Activated CD8-positive, alpha-beta memory T cell treated with anti-CD3 and anti-CD28 coated beads, Interleukin-2, amount 10 ng/mL, durations not matched to agents 7 days and 5 days (primary cell): Measurements from ENCODE around the gene HSPG2. TPM values are rescaled to one million over a fixed set of nuclear protein-coding genes. Genes with fewer than 3 reads are reported as not detected.
"Not testable (repeated sequence)": the region's sequence is repeated elsewhere in the genome, so short reads cannot be mapped to it uniquely, and the experiment has no call there.

Experiments used
- ATAC-seq: fragments of 150-1000 bp; cut with Tn5 transposase; one replicate; pipeline ENCODE4 v1.10.0; 2021; ENCODE audit warnings: moderate library complexity
- CTCF ChIA-PET: fragments of 350-600 bp; sonication (Branson Sonifier 250); formaldehyde crosslinking; loops from one replicate; lab custom pipeline; 2021; ENCODE audit warnings: antibody characterized with exemption; lab: Charles Lee
- DNase-seq: peaks from one replicate; pipeline ENCODE4 v3.0.0-alpha.2; 2020
- H3K27ac Mint-ChIP-seq: one replicate; pipeline ENCODE4 v1.8.0; 2021; ENCODE audit warnings: mild to moderate bottlenecking, mixed read lengths
- H3K27me3 Mint-ChIP-seq: one replicate; pipeline ENCODE4 v1.8.0; 2021; ENCODE audit warnings: mixed read lengths
- H3K36me3 Mint-ChIP-seq: one replicate; pipeline ENCODE4 v1.8.0; 2021; ENCODE audit warnings: mild to moderate bottlenecking, mixed read lengths
- H3K4me1 Mint-ChIP-seq: one replicate; pipeline ENCODE4 v1.8.0; 2021; ENCODE audit warnings: mixed read lengths
- H3K4me3 Mint-ChIP-seq: one replicate; pipeline ENCODE4 v1.8.0; 2021; ENCODE audit warnings: mild to moderate bottlenecking, moderate library complexity, mixed read lengths
- H3K9me3 Mint-ChIP-seq: one replicate; pipeline ENCODE4 v1.8.0; 2022; ENCODE audit warnings: low read depth, mixed read lengths
- total RNA-seq, 2 experiments: library from RNA; stranded (reverse); gene quantifications; one replicate each; pipeline ENCODE4 v1.2.3, GENCODE V29; 2021

Gene HSPG2
- total RNA-seq, 2 experiments from 2014 or later: 1.0 to 2.5 TPM

GRCh38 chr1:21921100-21921875, 15.8 kb downstream of the HSPG2 start:
- Mint-ChIP-seq H3K36me3 (no peaks in the 10 kb centered on the region), H3K9me3 (no peaks in the 10 kb centered on the region), H3K4me3 (no peak overlapping the region), H3K27me3 (no peaks in the 10 kb centered on the region), H3K4me1 (no peaks in the 10 kb centered on the region), H3K27ac (no peak overlapping the region)
- CTCF ChIA-PET: no interaction called here
- ATAC-seq: no peak
- DNase-seq: no peak

GRCh38 chr1:21919520-21919919, 17.6 kb downstream of the HSPG2 start:
- no peaks in the 10 kb centered on the region for H3K4me1 Mint-ChIP-seq
- CTCF ChIA-PET: no interaction called here
- H3K27me3 Mint-ChIP-seq: no peaks in the 10 kb centered on the region
- no peaks in the 10 kb centered on the region for H3K9me3 Mint-ChIP-seq
- no peaks in the 10 kb centered on the region for H3K36me3 Mint-ChIP-seq
- DNase-seq (no peak), ATAC-seq (no peak)
- no peak overlapping the region for H3K27ac Mint-ChIP-seq
- no peak overlapping the region for H3K4me3 Mint-ChIP-seq

GRCh38 chr1:21917239-21917631, 19.9 kb downstream of the HSPG2 start:
- not testable (repeated sequence) for DNase-seq, H3K4me3 Mint-ChIP-seq, H3K27me3 Mint-ChIP-seq, H3K36me3 Mint-ChIP-seq, H3K9me3 Mint-ChIP-seq, ATAC-seq, H3K27ac Mint-ChIP-seq, H3K4me1 Mint-ChIP-seq
- CTCF ChIA-PET: interaction anchor here (2.3 kb wide), 1 partner anchor 47 kb away, joined by 5 read pairs; no protein-coding TSS in a partner anchor

GRCh38 chr1:21916447-21917238, 20.5 kb downstream of the HSPG2 start:
- Mint-ChIP-seq H3K9me3 (no peaks in the 10 kb centered on the region), H3K36me3 (no peaks in the 10 kb centered on the region), H3K4me3 (no peak overlapping the region), H3K27ac (no peak overlapping the region), H3K4me1 (peaks cover 4% of the 10 kb centered on the region), H3K27me3 (no peaks in the 10 kb centered on the region)
- DNase-seq (no peak), ATAC-seq (no peak)
- CTCF ChIA-PET: interaction anchor here (2.3 kb wide), 1 partner anchor 48 kb away, joined by 5 read pairs; no protein-coding TSS in a partner anchor

GRCh38 chr1:21914880-21915640, 22.1 kb downstream of the HSPG2 start:
- no peak for DNase-seq
- H3K4me1 Mint-ChIP-seq: peaks cover 6% of the 10 kb centered on the region
- H3K9me3 Mint-ChIP-seq: no peaks in the 10 kb centered on the region
- H3K36me3 Mint-ChIP-seq: no peaks in the 10 kb centered on the region
- H3K27me3 Mint-ChIP-seq: no peaks in the 10 kb centered on the region
- H3K27ac Mint-ChIP-seq: no peak overlapping the region
- no peak overlapping the region for H3K4me3 Mint-ChIP-seq
- CTCF ChIA-PET: no interaction called here
- no peak for ATAC-seq

GRCh38 chr1:21914450-21914849, 22.7 kb downstream of the HSPG2 start:
- no peak overlapping the region for H3K27ac Mint-ChIP-seq
- H3K27me3 Mint-ChIP-seq: no peaks in the 10 kb centered on the region
- no peak overlapping the region for H3K4me3 Mint-ChIP-seq
- H3K36me3 Mint-ChIP-seq: no peaks in the 10 kb centered on the region
- CTCF ChIA-PET: no interaction called here
- no peak for DNase-seq
- H3K4me1 Mint-ChIP-seq: peaks cover 9% of the 10 kb centered on the region
- ATAC-seq: no peak
- H3K9me3 Mint-ChIP-seq: no peaks in the 10 kb centered on the region

- peaks cover 9% of the 10 kb centered on the region for H3K4me1 Mint-ChIP-seq
- H3K27me3 Mint-ChIP-seq: no peaks in the 10 kb centered on the region
- H3K9me3 Mint-ChIP-seq: no peaks in the 10 kb centered on the region
- no peak overlapping the region for H3K4me3 Mint-ChIP-seq
- peak; percentile 50 for ATAC-seq
- no peak for DNase-seq
- no peaks in the 10 kb centered on the region for H3K36me3 Mint-ChIP-seq
- H3K27ac Mint-ChIP-seq: no peak overlapping the region
- CTCF ChIA-PET: no interaction called here
Measured at GRCh38 chr1:21913763-21914162, 23.3 kb downstream of the HSPG2 start.

GRCh38 chr1:21913258-21913657, 23.9 kb downstream of the HSPG2 start:
- CTCF ChIA-PET: no interaction called here
- H3K9me3 Mint-ChIP-seq: no peaks in the 10 kb centered on the region
- no peak overlapping the region for H3K4me3 Mint-ChIP-seq
- no peak for DNase-seq
- no peak overlapping the region for H3K27ac Mint-ChIP-seq
- ATAC-seq: no peak
- H3K36me3 Mint-ChIP-seq: no peaks in the 10 kb centered on the region
- peaks cover 9% of the 10 kb centered on the region for H3K4me1 Mint-ChIP-seq
- H3K27me3 Mint-ChIP-seq: no peaks in the 10 kb centered on the region

- Mint-ChIP-seq H3K9me3 (no peaks in the 10 kb centered on the region), H3K4me1 (peaks cover 9% of the 10 kb centered on the region), H3K4me3 (no peak overlapping the region), H3K27ac (no peak overlapping the region), H3K27me3 (no peaks in the 10 kb centered on the region), H3K36me3 (no peaks in the 10 kb centered on the region)
- DNase-seq (no peak), ATAC-seq (no peak)
- CTCF ChIA-PET: no interaction called here
Measured at GRCh38 chr1:21912038-21912758, 24.9 kb downstream of the HSPG2 start.

- H3K27ac Mint-ChIP-seq: no peak overlapping the region
- CTCF ChIA-PET: no interaction called here
- H3K27me3 Mint-ChIP-seq: no peaks in the 10 kb centered on the region
- H3K9me3 Mint-ChIP-seq: no peaks in the 10 kb centered on the region
- DNase-seq (no peak), ATAC-seq (no peak)
- H3K4me1 Mint-ChIP-seq: peaks cover 9% of the 10 kb centered on the region
- no peak overlapping the region for H3K4me3 Mint-ChIP-seq
- H3K36me3 Mint-ChIP-seq: no peaks in the 10 kb centered on the region
Measured at GRCh38 chr1:21911205-21912001, 25.7 kb downstream of the HSPG2 start.

GRCh38 chr1:21910558-21911204, 26.4 kb downstream of the HSPG2 start:
- no peak overlapping the region for H3K27ac Mint-ChIP-seq
- no peaks in the 10 kb centered on the region for H3K9me3 Mint-ChIP-seq
- CTCF ChIA-PET: no interaction called here
- ATAC-seq: no peak
- H3K27me3 Mint-ChIP-seq: no peaks in the 10 kb centered on the region
- DNase-seq: no peak
- no peak overlapping the region for H3K4me3 Mint-ChIP-seq
- H3K4me1 Mint-ChIP-seq: peaks cover 9% of the 10 kb centered on the region
- H3K36me3 Mint-ChIP-seq: no peaks in the 10 kb centered on the region
